Measurements from ENCODE around the gene PTPRT.

The PTPRT gene

GRCh38 chr20:42352096-42352495 lies 837.6 kb downstream of the PTPRT start:
- WGBS, 2 experiments, result 76 to 85% methylated on average over 6 of the region's 6 CpGs

GRCh38 chr20:42350521-42350920 lies 839.2 kb downstream of the PTPRT start:
- H3K36me3 ChIP-seq (ENCODE audit: control insufficient read depth, insufficient read depth, low read length), result no peaks in the 10 kb centered on the region
- H3K27me3 ChIP-seq (ENCODE audit: control insufficient read depth, insufficient read depth, low read length, poor library complexity, severe bottlenecking), result no peaks in the 10 kb centered on the region
- no peak overlapping the region for H3K27ac ChIP-seq (ENCODE audit: insufficient read depth, low read depth, low read length, poor library complexity, severe bottlenecking)
- no peak overlapping the region for H3K4me3 ChIP-seq (ENCODE audit: insufficient read depth, low read depth, low read length)
- H3K9me3 ChIP-seq (ENCODE audit: control insufficient read depth, low read length), result no peaks in the 10 kb centered on the region
- H3K4me1 ChIP-seq (ENCODE audit: control insufficient read depth, insufficient read depth, low read length), result no peaks in the 10 kb centered on the region
- 80 to 81% methylated on average over 7 of the region's 7 CpGs for WGBS, 2 experiments

More at GRCh38 chr20:42352096-42352495, 837.6 kb downstream of the PTPRT start:
- H3K27me3 ChIP-seq (ENCODE audit: control insufficient read depth, insufficient read depth, low read length, poor library complexity, severe bottlenecking), result no peaks in the 10 kb centered on the region
- H3K36me3 ChIP-seq (ENCODE audit: control insufficient read depth, insufficient read depth, low read length), result no peaks in the 10 kb centered on the region
- no peaks in the 10 kb centered on the region for H3K4me1 ChIP-seq (ENCODE audit: control insufficient read depth, insufficient read depth, low read length)
- H3K4me3 ChIP-seq (ENCODE audit: insufficient read depth, low read depth, low read length), result no peak overlapping the region
- no peaks in the 10 kb centered on the region for H3K9me3 ChIP-seq (ENCODE audit: control insufficient read depth, low read length)
- no peak overlapping the region for H3K27ac ChIP-seq (ENCODE audit: insufficient read depth, low read depth, low read length, poor library complexity, severe bottlenecking)

GRCh38 chr20:42346189-42347170 lies 843.2 kb downstream of the PTPRT start:
- Histone ChIP-seq H3K27ac (ENCODE audit: insufficient read depth, low read depth, low read length, poor library complexity, severe bottlenecking) (no peak overlapping the region), H3K4me1 (ENCODE audit: control insufficient read depth, insufficient read depth, low read length) (no peaks in the 10 kb centered on the region), H3K4me3 (ENCODE audit: insufficient read depth, low read depth, low read length) (no peak overlapping the region), H3K9me3 (ENCODE audit: control insufficient read depth, low read length) (no peaks in the 10 kb centered on the region), H3K36me3 (ENCODE audit: control insufficient read depth, insufficient read depth, low read length) (no peaks in the 10 kb centered on the region), H3K27me3 (ENCODE audit: control insufficient read depth, insufficient read depth, low read length, poor library complexity, severe bottlenecking) (no peaks in the 10 kb centered on the region)
- WGBS, 2 experiments, result 91 to 94% methylated on average over 10 of the region's 10 CpGs

GRCh38 chr20:42341654-42342053 lies 848.1 kb downstream of the PTPRT start:
- WGBS, 2 experiments, result 97 to 100% methylated on average over 2 of the region's 2 CpGs
- Histone ChIP-seq H3K27me3 (ENCODE audit: control insufficient read depth, insufficient read depth, low read length, poor library complexity, severe bottlenecking) (no peaks in the 10 kb centered on the region), H3K4me1 (ENCODE audit: control insufficient read depth, insufficient read depth, low read length) (peaks cover 13% of the 10 kb centered on the region), H3K27ac (ENCODE audit: insufficient read depth, low read depth, low read length, poor library complexity, severe bottlenecking) (no peak overlapping the region), H3K4me3 (ENCODE audit: insufficient read depth, low read depth, low read length) (no peak overlapping the region), H3K9me3 (ENCODE audit: control insufficient read depth, low read length) (no peaks in the 10 kb centered on the region), H3K36me3 (ENCODE audit: control insufficient read depth, insufficient read depth, low read length) (no peaks in the 10 kb centered on the region)

GRCh38 chr20:42340368-42340767 lies 849.3 kb downstream of the PTPRT start:
- Histone ChIP-seq H3K9me3 (ENCODE audit: control insufficient read depth, low read length) (no peaks in the 10 kb centered on the region), H3K27ac (ENCODE audit: insufficient read depth, low read depth, low read length, poor library complexity, severe bottlenecking) (no peak overlapping the region), H3K4me3 (ENCODE audit: insufficient read depth, low read depth, low read length) (no peak overlapping the region), H3K27me3 (ENCODE audit: control insufficient read depth, insufficient read depth, low read length, poor library complexity, severe bottlenecking) (no peaks in the 10 kb centered on the region), H3K36me3 (ENCODE audit: control insufficient read depth, insufficient read depth, low read length) (no peaks in the 10 kb centered on the region), H3K4me1 (ENCODE audit: control insufficient read depth, insufficient read depth, low read length) (peaks cover 13% of the 10 kb centered on the region)
- 94 to 97% methylated on average over 4 of the region's 4 CpGs for WGBS, 2 experiments

- Histone ChIP-seq H3K27ac (ENCODE audit: insufficient read depth, low read depth, low read length, poor library complexity, severe bottlenecking) (no peak overlapping the region), H3K36me3 (ENCODE audit: control insufficient read depth, insufficient read depth, low read length) (no peaks in the 10 kb centered on the region), H3K4me3 (ENCODE audit: insufficient read depth, low read depth, low read length) (no peak overlapping the region), H3K4me1 (ENCODE audit: control insufficient read depth, insufficient read depth, low read length) (peaks cover 13% of the 10 kb centered on the region), H3K27me3 (ENCODE audit: control insufficient read depth, insufficient read depth, low read length, poor library complexity, severe bottlenecking) (no peaks in the 10 kb centered on the region), H3K9me3 (ENCODE audit: control insufficient read depth, low read length) (no peaks in the 10 kb centered on the region)
- WGBS, 2 experiments, result 80 to 87% methylated on average over 5 of the region's 5 CpGs
Measured at GRCh38 chr20:42338294-42339201, 851.2 kb downstream of the PTPRT start.

- Histone ChIP-seq H3K27ac (ENCODE audit: insufficient read depth, low read depth, low read length, poor library complexity, severe bottlenecking) (no peak overlapping the region), H3K4me3 (ENCODE audit: insufficient read depth, low read depth, low read length) (no peak overlapping the region), H3K4me1 (ENCODE audit: control insufficient read depth, insufficient read depth, low read length) (peaks cover 13% of the 10 kb centered on the region), H3K36me3 (ENCODE audit: control insufficient read depth, insufficient read depth, low read length) (no peaks in the 10 kb centered on the region), H3K9me3 (ENCODE audit: control insufficient read depth, low read length) (no peaks in the 10 kb centered on the region), H3K27me3 (ENCODE audit: control insufficient read depth, insufficient read depth, low read length, poor library complexity, severe bottlenecking) (no peaks in the 10 kb centered on the region)
- WGBS, 2 experiments, result 100% methylated on average over 1 of the region's 1 CpG; no CpG with 5 or more reads in 1 of the 2 experiments
Measured at GRCh38 chr20:42336576-42336975, 853.1 kb downstream of the PTPRT start.

- 92 to 100% methylated on average over 2 of the region's 2 CpGs for WGBS, 2 experiments
- Histone ChIP-seq H3K27me3 (ENCODE audit: control insufficient read depth, insufficient read depth, low read length, poor library complexity, severe bottlenecking) (no peaks in the 10 kb centered on the region), H3K4me1 (ENCODE audit: control insufficient read depth, insufficient read depth, low read length) (no peaks in the 10 kb centered on the region), H3K36me3 (ENCODE audit: control insufficient read depth, insufficient read depth, low read length) (no peaks in the 10 kb centered on the region), H3K9me3 (ENCODE audit: control insufficient read depth, low read length) (no peaks in the 10 kb centered on the region), H3K27ac (ENCODE audit: insufficient read depth, low read depth, low read length, poor library complexity, severe bottlenecking) (no peak overlapping the region), H3K4me3 (ENCODE audit: insufficient read depth, low read depth, low read length) (no peak overlapping the region)
Measured at GRCh38 chr20:42319252-42320013, 870.3 kb downstream of the PTPRT start.

- Histone ChIP-seq H3K4me1 (ENCODE audit: control insufficient read depth, insufficient read depth, low read length) (peaks cover 6% of the 10 kb centered on the region), H3K27me3 (ENCODE audit: control insufficient read depth, insufficient read depth, low read length, poor library complexity, severe bottlenecking) (peaks cover 14% of the 10 kb centered on the region), H3K27ac (ENCODE audit: insufficient read depth, low read depth, low read length, poor library complexity, severe bottlenecking) (no peak overlapping the region), H3K36me3 (ENCODE audit: control insufficient read depth, insufficient read depth, low read length) (no peaks in the 10 kb centered on the region), H3K9me3 (ENCODE audit: control insufficient read depth, low read length) (no peaks in the 10 kb centered on the region), H3K4me3 (ENCODE audit: insufficient read depth, low read depth, low read length) (no peak overlapping the region)
- 89 to 90% methylated on average over 3 of the region's 3 CpGs for whole genome bisulfite sequencing, 2 experiments
Measured at GRCh38 chr20:42313704-42314103, 876.0 kb downstream of the PTPRT start.
